HUES48 (cell line): ENCODE measurements around the gene DCDC2C.
"Not testable (repeated sequence)": the region's sequence is repeated elsewhere in the genome, so short reads cannot be mapped to it uniquely, and the experiment has no call there.

ENCODE experiments used
- H3K27ac ChIP-seq: one replicate; pipeline ENCODE4 v1.7.0; 2013; ENCODE audit warnings: low read depth, low read length, inconsistent platforms
- H3K27me3 ChIP-seq: 2 replicates; pipeline ENCODE4 v1.6.1; 2013; ENCODE audit warnings: mild to moderate bottlenecking, low read length; ENCODE audit not compliant: control insufficient read depth, insufficient read depth
- H3K36me3 ChIP-seq: 2 replicates; pipeline ENCODE4 v1.6.1; 2013; ENCODE audit warnings: low read length; ENCODE audit not compliant: control insufficient read depth, insufficient read depth
- H3K4me1 ChIP-seq: 2 replicates; pipeline ENCODE4 v1.6.1; 2013; ENCODE audit warnings: mild to moderate bottlenecking, low read length; ENCODE audit not compliant: control insufficient read depth, insufficient read depth
- H3K4me3 ChIP-seq: 2 replicates; pipeline ENCODE4 v1.5.1; 2013; ENCODE audit warnings: mild to moderate bottlenecking, low read depth, low read length
- H3K9ac ChIP-seq: 2 replicates; pipeline ENCODE4 v1.6.1; 2013; ENCODE audit warnings: mild to moderate bottlenecking, low read depth, low read length, moderate library complexity
- H3K9me3 ChIP-seq: 2 replicates; pipeline ENCODE4 v1.6.1; 2013; ENCODE audit warnings: low read length; ENCODE audit not compliant: control insufficient read depth, insufficient read depth

The DCDC2C gene

GRCh38 chr2:3703236-3703756 lies at the start of gene DCDC2C:
TSS of gene DCDC2C (plus strand) at chr2:3703575. CDS start at chr2:3703752, 177 bp downstream.
- Histone ChIP-seq H3K27me3 (peaks cover 22% of the 10 kb centered on the region), H3K27ac (no peak within 1 kb of the TSS), H3K4me3 (peak within 1 kb of the TSS; percentile 38), H3K9me3 (no peaks in the 10 kb centered on the region), H3K9ac (no peak within 1 kb of the TSS), H3K36me3 (no peaks in the 10 kb centered on the region), H3K4me1 (peaks cover 5% of the 10 kb centered on the region; the same call in 1 of the 2 replicates)

GRCh38 chr2:3654011-3654410 lies 49.4 kb upstream of the DCDC2C start:
- H3K27ac ChIP-seq = no peak overlapping the region
- H3K9ac ChIP-seq = no peak overlapping the region
- no peaks in the 10 kb centered on the region for H3K36me3 ChIP-seq
- H3K27me3 ChIP-seq = no peaks in the 10 kb centered on the region
- no peak overlapping the region for H3K4me3 ChIP-seq
- H3K9me3 ChIP-seq = no peaks in the 10 kb centered on the region
- peaks cover 17% of the 10 kb centered on the region for H3K4me1 ChIP-seq

GRCh38 chr2:3654531-3655225 lies 48.7 kb upstream of the DCDC2C start:
- H3K27ac ChIP-seq = no peak overlapping the region
- H3K9me3 ChIP-seq = no peaks in the 10 kb centered on the region
- H3K4me1 ChIP-seq = peaks cover 20% of the 10 kb centered on the region
- H3K27me3 ChIP-seq = no peaks in the 10 kb centered on the region
- no peak overlapping the region for H3K9ac ChIP-seq
- H3K4me3 ChIP-seq = no peak overlapping the region
- H3K36me3 ChIP-seq = no peaks in the 10 kb centered on the region

- H3K4me3 ChIP-seq = no peak overlapping the region
- H3K4me1 ChIP-seq = peaks cover 20% of the 10 kb centered on the region
Measured at GRCh38 chr2:3655871-3656761, 47.3 kb upstream of the DCDC2C start.

GRCh38 chr2:3656762-3657721 lies 46.3 kb upstream of the DCDC2C start:
- Histone ChIP-seq H3K4me3 (no peak overlapping the region), H3K9me3 (no peaks in the 10 kb centered on the region), H3K36me3 (no peaks in the 10 kb centered on the region), H3K27ac (no peak overlapping the region), H3K27me3 (no peaks in the 10 kb centered on the region), H3K4me1 (peaks cover 15% of the 10 kb centered on the region), H3K9ac (no peak overlapping the region)

More at GRCh38 chr2:3655871-3656761, 47.3 kb upstream of the DCDC2C start:
- no peaks in the 10 kb centered on the region for H3K27me3 ChIP-seq
- no peaks in the 10 kb centered on the region for H3K9me3 ChIP-seq
- H3K27ac ChIP-seq = no peak overlapping the region
- H3K9ac ChIP-seq = no peak overlapping the region
- no peaks in the 10 kb centered on the region for H3K36me3 ChIP-seq

- Histone ChIP-seq H3K4me3 (no peak within 1 kb of the TSS), H3K9ac (no peak within 1 kb of the TSS)
Measured at GRCh38 chr2:3657881-3658280, 45.5 kb upstream of the DCDC2C start, which contains the start of gene ALLC. TSS of gene ALLC (plus strand) at chr2:3658200. CDS start at chr2:3671158, 12,958 bp downstream.

GRCh38 chr2:3659447-3660432 lies 43.6 kb upstream of the DCDC2C start:
- Histone ChIP-seq H3K4me1 (peaks cover 17% of the 10 kb centered on the region), H3K27ac (peak overlapping the region; percentile 51), H3K27me3 (no peaks in the 10 kb centered on the region), H3K36me3 (no peaks in the 10 kb centered on the region), H3K9me3 (no peaks in the 10 kb centered on the region), H3K4me3 (no peak overlapping the region), H3K9ac (no peak overlapping the region)

More at GRCh38 chr2:3657881-3658280, 45.5 kb upstream of the DCDC2C start, which contains the start of gene ALLC:
- H3K27ac ChIP-seq = no peak within 1 kb of the TSS
- no peaks in the 10 kb centered on the region for H3K27me3 ChIP-seq
- H3K4me1 ChIP-seq = peaks cover 17% of the 10 kb centered on the region
- no peaks in the 10 kb centered on the region for H3K9me3 ChIP-seq
- H3K36me3 ChIP-seq = no peaks in the 10 kb centered on the region

GRCh38 chr2:3660640-3661039 lies 42.7 kb upstream of the DCDC2C start:
- not testable (repeated sequence) for H3K27me3 ChIP-seq, H3K27ac ChIP-seq, H3K9ac ChIP-seq, H3K4me3 ChIP-seq, H3K9me3 ChIP-seq, H3K36me3 ChIP-seq
- H3K4me1 ChIP-seq = peaks cover 17% of the 10 kb centered on the region

- H3K9me3 ChIP-seq = no peaks in the 10 kb centered on the region
- H3K27ac ChIP-seq = no peak overlapping the region
- no peaks in the 10 kb centered on the region for H3K27me3 ChIP-seq
- no peak overlapping the region for H3K4me3 ChIP-seq
- no peak overlapping the region for H3K9ac ChIP-seq
- H3K36me3 ChIP-seq = no peaks in the 10 kb centered on the region
- H3K4me1 ChIP-seq = peaks cover 17% of the 10 kb centered on the region
Measured at GRCh38 chr2:3661149-3661660, 42.2 kb upstream of the DCDC2C start.
